ENCODE data around the gene COPG1. TPM values are rescaled to one million over a fixed set of nuclear protein-coding genes. Genes with fewer than 3 reads are reported as not detected.
"Not testable (repeated sequence)": the region's sequence is repeated elsewhere in the genome, so short reads cannot be mapped to it uniquely, and the experiment has no call there.

The COPG1 gene
- total RNA-seq, 1 donor from 2014 or later = 224 TPM

DNA sequence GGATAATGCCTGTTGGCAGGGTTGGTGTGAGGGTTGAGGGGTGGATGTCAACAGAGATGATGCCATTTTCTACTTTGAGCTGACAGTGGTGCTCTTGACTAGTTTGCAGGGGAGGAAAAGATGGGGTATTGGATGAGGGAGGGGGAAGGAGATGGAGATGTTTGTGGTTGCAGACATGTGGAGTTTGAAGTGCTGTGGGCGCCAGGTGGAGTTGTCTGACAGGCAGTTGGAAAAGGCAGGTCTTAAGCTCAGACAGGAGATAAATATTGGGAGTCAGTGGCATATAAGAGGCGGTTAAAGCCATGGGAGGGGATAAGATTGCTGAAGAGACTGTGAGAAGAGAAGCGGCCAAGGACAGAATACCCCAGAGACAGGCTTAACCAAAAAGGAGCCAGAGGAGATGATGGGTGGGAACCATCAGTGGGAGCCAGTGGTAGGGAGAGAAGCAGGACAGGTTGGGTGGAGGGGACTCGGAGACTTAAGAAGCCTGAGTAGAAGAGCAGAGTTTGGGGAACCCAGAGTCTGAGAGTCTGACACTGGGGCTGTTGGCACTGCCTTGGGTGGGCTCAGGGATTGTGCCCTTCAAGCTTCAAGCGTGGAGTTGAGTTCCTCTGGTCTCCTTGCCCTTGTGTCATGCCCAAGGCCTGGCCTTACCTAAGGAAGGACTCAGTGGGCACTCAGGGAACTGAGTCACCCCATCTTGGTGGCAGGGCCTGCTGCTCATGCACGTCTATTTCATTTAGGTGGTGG is 13.9 kb downstream of the COPG1 start:
- Histone ChIP-seq H3K36me3 (peaks cover 98 to 99% of the 10 kb centered on the region in 2 donors), H3K4me3 (no peak overlapping the region), H3K27me3 (no peaks in the 10 kb centered on the region), H3K9me3 (no peaks in the 10 kb centered on the region), H3K4me1 (no peaks in the 10 kb centered on the region), H3K27ac (no peak overlapping the region)
- no peak for DNase-seq (ENCODE audit: low spot score in 2 of 2)
- intact Hi-C loops (cut with DNase I) = no loop called here
- TF ChIP-seq, protein P1, sequence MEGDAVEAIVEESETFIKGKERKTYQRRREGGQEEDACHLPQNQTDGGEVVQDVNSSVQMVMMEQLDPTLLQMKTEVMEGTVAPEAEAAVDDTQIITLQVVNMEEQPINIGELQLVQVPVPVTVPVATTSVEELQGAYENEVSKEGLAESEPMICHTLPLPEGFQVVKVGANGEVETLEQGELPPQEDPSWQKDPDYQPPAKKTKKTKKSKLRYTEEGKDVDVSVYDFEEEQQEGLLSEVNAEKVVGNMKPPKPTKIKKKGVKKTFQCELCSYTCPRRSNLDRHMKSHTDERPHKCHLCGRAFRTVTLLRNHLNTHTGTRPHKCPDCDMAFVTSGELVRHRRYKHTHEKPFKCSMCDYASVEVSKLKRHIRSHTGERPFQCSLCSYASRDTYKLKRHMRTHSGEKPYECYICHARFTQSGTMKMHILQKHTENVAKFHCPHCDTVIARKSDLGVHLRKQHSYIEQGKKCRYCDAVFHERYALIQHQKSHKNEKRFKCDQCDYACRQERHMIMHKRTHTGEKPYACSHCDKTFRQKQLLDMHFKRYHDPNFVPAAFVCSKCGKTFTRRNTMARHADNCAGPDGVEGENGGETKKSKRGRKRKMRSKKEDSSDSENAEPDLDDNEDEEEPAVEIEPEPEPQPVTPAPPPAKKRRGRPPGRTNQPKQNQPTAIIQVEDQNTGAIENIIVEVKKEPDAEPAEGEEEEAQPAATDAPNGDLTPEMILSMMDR (IDR thresholded peaks at IDR 0.05) = no peak

DNA sequence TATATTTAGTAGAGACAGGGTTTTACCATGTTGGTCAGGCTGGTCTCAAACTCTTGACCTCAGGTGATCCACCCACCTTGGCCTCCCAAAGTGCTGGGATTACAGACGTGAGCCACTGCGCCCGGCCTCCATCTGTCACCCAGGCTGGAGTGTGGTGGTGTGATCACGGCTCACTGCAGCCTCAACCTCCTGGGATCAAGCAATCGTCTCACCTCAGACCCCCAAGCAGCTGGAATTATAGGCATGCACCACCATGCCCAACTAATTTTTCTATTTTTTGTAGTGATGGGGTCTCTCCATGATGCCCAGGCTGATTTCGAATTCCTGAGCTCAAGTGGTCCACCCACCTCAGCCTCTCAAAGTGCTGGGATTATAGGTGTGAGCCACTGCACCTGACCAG is 15.6 kb downstream of the COPG1 start:
- H3K27me3 ChIP-seq; intact Hi-C loops (cut with DNase I); H3K4me3 ChIP-seq; H3K27ac ChIP-seq; H3K9me3 ChIP-seq; DNase-seq (ENCODE audit: low spot score in 2 of 2); H3K4me1 ChIP-seq: not testable (repeated sequence)
- peaks cover 99 to 100% of the 10 kb centered on the region in 2 donors for H3K36me3 ChIP-seq

DNA sequence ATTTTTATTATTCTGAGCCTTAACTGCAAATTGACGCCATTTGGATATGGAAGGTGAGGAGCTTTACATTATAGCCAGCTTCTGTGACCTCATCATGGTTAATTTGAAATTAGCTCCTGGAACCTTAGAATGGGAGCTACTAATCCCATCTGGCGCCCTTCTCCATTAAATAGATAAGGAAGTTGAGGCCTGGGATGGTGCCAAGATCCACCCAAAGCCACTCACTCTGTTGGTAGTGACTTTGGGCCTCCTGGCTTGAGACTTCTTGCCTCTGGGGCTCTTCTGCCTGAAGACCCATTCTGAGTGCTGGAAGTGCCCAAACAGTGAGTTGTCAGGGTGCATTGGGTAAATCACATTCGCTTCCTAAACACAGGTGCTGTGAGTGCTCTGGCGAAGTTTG is 17.2 kb downstream of the COPG1 start:
- TF ChIP-seq, protein P1 (IDR thresholded peaks at IDR 0.05) = no peak
- Histone ChIP-seq H3K4me3 (no peak overlapping the region), H3K27ac (no peak overlapping the region), H3K27me3 (no peaks in the 10 kb centered on the region), H3K4me1 (no peaks in the 10 kb centered on the region), H3K36me3 (peaks cover 95 to 98% of the 10 kb centered on the region in 2 donors), H3K9me3 (no peaks in the 10 kb centered on the region)
- no peak for DNase-seq (ENCODE audit: low spot score in 2 of 2)
- intact Hi-C loops (cut with DNase I) = no loop called here

DNA sequence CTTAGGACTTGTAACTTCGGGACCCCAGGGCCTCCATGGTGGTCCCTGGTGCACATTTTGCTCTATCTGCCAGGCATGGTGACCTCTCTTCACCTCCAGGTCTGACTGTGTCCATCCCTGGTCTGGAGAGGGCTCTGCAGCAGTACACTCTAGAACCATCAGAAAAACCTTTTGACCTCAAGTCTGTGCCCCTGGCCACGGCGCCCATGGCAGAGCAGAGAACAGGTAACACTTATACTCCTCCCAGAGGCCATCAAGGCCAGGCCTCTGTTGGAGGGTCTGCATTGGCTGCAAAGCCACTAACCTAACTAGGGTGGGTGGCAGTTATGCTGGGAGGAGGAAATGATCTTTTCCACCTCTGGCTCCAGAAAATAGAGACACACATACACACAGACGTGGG is 19.0 kb downstream of the COPG1 start:
- DNase-seq (ENCODE audit: low spot score in 2 of 2) = no peak
- Histone ChIP-seq H3K36me3 (peaks cover 95 to 98% of the 10 kb centered on the region in 2 donors), H3K27me3 (no peaks in the 10 kb centered on the region), H3K27ac (no peak overlapping the region), H3K4me1 (no peaks in the 10 kb centered on the region), H3K9me3 (no peaks in the 10 kb centered on the region), H3K4me3 (no peak overlapping the region)
- TF ChIP-seq, protein P1 (IDR thresholded peaks at IDR 0.05) = no peak
- intact Hi-C loops (cut with DNase I) = no loop called here

DNA sequence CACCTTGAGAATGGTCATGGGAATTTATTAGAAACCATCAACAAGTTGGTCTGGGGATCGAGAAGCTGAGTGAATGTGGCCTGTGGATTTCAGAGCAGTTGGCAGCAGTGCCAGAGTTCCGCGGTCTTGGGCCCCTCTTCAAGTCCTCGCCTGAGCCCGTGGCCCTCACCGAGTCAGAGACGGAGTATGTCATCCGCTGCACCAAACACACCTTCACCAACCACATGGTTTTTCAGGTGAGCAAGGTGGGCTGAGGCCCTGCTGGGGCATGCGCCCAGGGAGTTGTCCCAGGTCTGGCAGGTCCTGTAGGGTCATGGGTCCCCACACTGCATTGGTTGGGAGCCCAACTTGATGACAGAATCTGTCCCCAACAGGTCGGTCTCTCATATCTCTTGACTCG is 22.3 kb downstream of the COPG1 start:
- intact Hi-C loops (cut with DNase I) = no loop called here
- H3K9me3 ChIP-seq = no peaks in the 10 kb centered on the region
- no peaks in the 10 kb centered on the region for H3K4me1 ChIP-seq
- H3K4me3 ChIP-seq = no peak overlapping the region
- H3K27me3 ChIP-seq = no peaks in the 10 kb centered on the region
- DNase-seq (ENCODE audit: low spot score in 2 of 2) = no peak
- peaks cover 95% of the 10 kb centered on the region in 2 donors for H3K36me3 ChIP-seq
- TF ChIP-seq, protein P1 (IDR thresholded peaks at IDR 0.05) = no peak
- H3K27ac ChIP-seq = no peak overlapping the region

DNA sequence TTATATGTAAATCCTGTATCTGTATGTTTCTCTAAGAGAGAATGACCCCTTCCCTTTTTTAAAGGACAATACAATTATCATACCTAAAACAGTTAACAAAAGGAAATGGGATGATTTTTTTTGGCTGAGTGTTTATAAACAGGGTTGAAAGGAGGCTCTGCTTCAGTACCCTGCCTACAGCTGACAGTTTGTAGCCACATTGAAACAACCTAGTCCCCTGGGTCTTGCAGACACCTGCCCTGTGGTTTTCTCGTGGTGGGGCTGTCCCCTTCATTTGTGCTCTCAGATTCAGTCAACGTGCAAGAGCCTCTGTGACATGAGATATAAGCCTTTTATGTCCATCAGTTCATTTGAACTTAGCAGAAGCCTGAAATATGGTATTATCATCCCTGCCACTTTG is 27.0 kb downstream of the COPG1 start:
- no peak overlapping the region for H3K27ac ChIP-seq
- TF ChIP-seq, protein P1 (IDR thresholded peaks at IDR 0.05) = no peak
- no peak overlapping the region for H3K4me3 ChIP-seq
- intact Hi-C loops (cut with DNase I) = no loop called here
- DNase-seq (ENCODE audit: low spot score in 2 of 2) = no peak
- H3K27me3 ChIP-seq = no peaks in the 10 kb centered on the region
- peaks cover 0 to 14% of the 10 kb centered on the region in 2 donors for H3K4me1 ChIP-seq
- H3K36me3 ChIP-seq = peaks cover 58 to 63% of the 10 kb centered on the region in 2 donors
- H3K9me3 ChIP-seq = no peaks in the 10 kb centered on the region

Data from ascending aorta (tissue), 2 donors.